K562 (cell line): Measurements from ENCODE around the gene NYAP2. TPM values are rescaled to one million over a fixed set of nuclear protein-coding genes. Genes with fewer than 3 reads are reported as not detected.

ENCODE experiments used
- ATAC-seq: fragments of 200-7000 bp; cut with Tn5 transposase; 3 replicates; pipeline ENCODE4 v1.9.1; 2020; ENCODE audit warnings: moderate library complexity
- BruUV-seq: library from RNA; stranded (reverse); fragments of 400-500 nt; replicated peaks from 2 replicates; lab custom pipeline; 2021; lab: Mats Ljungman, UMichigan
- CTCF ChIA-PET: fragments of 300-600 bp; formaldehyde crosslinking; extraction: SDS; loops from one replicate; lab custom pipeline; 2021; ENCODE audit warnings: low intra/inter-chr PET ratio; lab: Yijun Ruan, JAX
- POLR2A ChIA-PET: fragments of 300-600, 350-650 bp; sonication (Branson Sonifier 250); formaldehyde crosslinking; extraction: SDS; loops from one replicate; lab custom pipeline; 2021; ENCODE audit warnings: antibody characterized with exemption, inconsistent platforms; lab: Yijun Ruan, JAX
- DNase-seq, 4 experiments: peaks; one replicate each; pipeline versions ENCODE4 v3.0.0 to v3.0.0-alpha.2; 2011 to 2018; ENCODE audit warnings: low spot score in 3 of 4, mixed read lengths in 3 of 4; ENCODE audit errors: extremely low read depth in 1 of 4
- FAIRE-seq: peaks from 2 replicates; lab custom pipeline; 2011; peaks lifted over from hg19 to GRCh38; lab: Jason Lieb, UNC
- H2AFZ ChIP-seq: 2 replicates; pipeline ENCODE4 v1.6.0; 2011; ENCODE audit warnings: low read depth, low read length, control low read depth, inconsistent platforms
- H3K27ac ChIP-seq: fragments of 200-600 bp; 3 replicates; pipeline ENCODE4 v1.8.0; 2011; ENCODE audit warnings: low read depth, mild to moderate bottlenecking, control low read depth, inconsistent platforms, low read length, moderate library complexity, mixed read lengths; ENCODE audit errors: extremely low read depth
- H3K27me3 ChIP-seq, 2 experiments: fragments of 300-600 bp in 1 of 2; 2 replicates in 1 of 2; 3 replicates in 1 of 2; pipeline versions ENCODE4 v1.6.0 to v1.8.0; 2011; ENCODE audit warnings: inconsistent platforms in 2 of 2, low read length in 2 of 2, mild to moderate bottlenecking in 1 of 2, mixed read lengths in 1 of 2, moderate library complexity in 1 of 2; ENCODE audit not compliant: control insufficient read depth in 2 of 2, insufficient read depth in 2 of 2
- H3K36me3 ChIP-seq: fragments of 300-600 bp; 3 replicates; pipeline ENCODE4 v1.8.0; 2011; ENCODE audit warnings: mild to moderate bottlenecking, low read length, inconsistent platforms; ENCODE audit not compliant: control insufficient read depth, insufficient read depth
- H3K4me1 ChIP-seq, 2 experiments: fragments of 200-600 bp in 1 of 2; replicated peaks in 1 of 2; 2 replicates in 1 of 2; 3 replicates in 1 of 2; pipeline versions ENCODE4 v1.5.1 to v1.8.0; 2011; ENCODE audit warnings: inconsistent platforms in 2 of 2, low read length in 2 of 2, mild to moderate bottlenecking in 1 of 2, mixed read lengths in 1 of 2, moderate library complexity in 1 of 2; ENCODE audit not compliant: control insufficient read depth in 2 of 2, insufficient read depth in 2 of 2
- H3K4me2 ChIP-seq: 2 replicates; pipeline ENCODE4 v1.6.1; 2011; ENCODE audit warnings: low read length, control low read depth, inconsistent platforms, mixed read lengths; ENCODE audit not compliant: insufficient read depth
- H3K4me3 ChIP-seq: fragments of 200-600 bp; sonication (generic), shearing (Covaris generic); 2 replicates; pipeline ENCODE4 v1.5.1; 2016; ENCODE audit warnings: control low read depth, inconsistent platforms
- H3K79me2 ChIP-seq: fragments of 200-600 bp; 3 replicates; pipeline ENCODE4 v1.8.0; 2011; ENCODE audit warnings: low read length, inconsistent platforms; ENCODE audit not compliant: control insufficient read depth, insufficient read depth
- H3K9ac ChIP-seq, 2 experiments: 2 replicates each; pipeline versions ENCODE4 v1.6.0 to v1.6.1; 2011; ENCODE audit warnings: low read depth in 2 of 2, low read length in 2 of 2, control low read depth in 1 of 2, inconsistent platforms in 1 of 2, mild to moderate bottlenecking in 1 of 2, mixed read lengths in 1 of 2; ENCODE audit not compliant: insufficient read depth in 1 of 2
- H3K9me1 ChIP-seq: one replicate; pipeline ENCODE4 v1.6.0; 2011; ENCODE audit warnings: inconsistent platforms, mild to moderate bottlenecking, low read length, moderate library complexity; ENCODE audit not compliant: control insufficient read depth, insufficient read depth
- H3K9me3 ChIP-seq: replicated peaks from 2 replicates; pipeline ENCODE4 v1.5.1; 2011; ENCODE audit warnings: low read depth, low read length, inconsistent platforms; ENCODE audit not compliant: control insufficient read depth, insufficient read depth
- H4K20me1 ChIP-seq: replicated peaks from 2 replicates; pipeline ENCODE4 v1.6.1; 2011; ENCODE audit warnings: low read length, inconsistent platforms, mixed read lengths; ENCODE audit not compliant: control insufficient read depth, insufficient read depth
- CTCF ChIP-seq, 3 experiments: IDR thresholded peaks in 2 of 3; conservative IDR thresholded peaks in 1 of 3; 2 replicates each; pipeline ENCODE4 v1.5.1; 2011 to 2012; ENCODE audit warnings: low read length in 3 of 3, mild to moderate bottlenecking in 3 of 3, control low read depth in 2 of 3, improper control_type of control experiment in 1 of 3, inconsistent platforms in 1 of 3, low read depth in 1 of 3, mixed read lengths in 1 of 3, moderate library complexity in 1 of 3; ENCODE audit not compliant: insufficient read depth in 2 of 3
- DMBX1 ChIP-seq: fragments of 250-450 bp; sonication (Bioruptor Pico); IDR thresholded peaks from 2 replicates; pipeline ENCODE4 v1.8.0; 2022; ENCODE audit warnings: inconsistent platforms, mild to moderate bottlenecking, moderate library complexity, borderline replicate concordance
- MCM5 ChIP-seq: fragments of 450-650 bp; IDR thresholded peaks from 2 replicates; pipeline ENCODE4 v1.6.1; 2016; ENCODE audit warnings: low read depth
- NEUROD1 ChIP-seq: fragments of 150-350 bp; IDR thresholded peaks from 2 replicates; pipeline ENCODE4 v1.6.1; 2014; ENCODE audit warnings: borderline replicate concordance, low read length, low read depth; ENCODE audit not compliant: partially characterized antibody
- RAD21 ChIP-seq, 2 experiments: fragments of 250-450 bp in 1 of 2; fragments of 450-650 bp in 1 of 2; sonication (Bioruptor Pico) in 1 of 2; formaldehyde crosslinking in 1 of 2; IDR thresholded peaks in 1 of 2; conservative IDR thresholded peaks in 1 of 2; 2 replicates each; pipeline versions ENCODE4 v1.4.0 to v1.8.0; 2020 to 2022; ENCODE audit warnings: mild to moderate bottlenecking in 2 of 2, moderate library complexity in 1 of 2
- REST ChIP-seq, 2 experiments: fragments of 450-650 bp; formaldehyde crosslinking in 1 of 2; IDR thresholded peaks; 2 replicates each; pipeline versions ENCODE4 v1.4.0 to v1.6.1; 2014 to 2020; ENCODE audit warnings: mild to moderate bottlenecking in 2 of 2, borderline replicate concordance in 1 of 2, low read depth in 1 of 2
- SMARCA5 ChIP-seq: fragments of 450-650 bp; IDR thresholded peaks from 2 replicates; pipeline ENCODE4 v1.6.1; 2016
- ZFX ChIP-seq: sonication (generic); formaldehyde crosslinking; IDR thresholded peaks from 2 replicates; pipeline ENCODE4 v1.8.0; 2022; ENCODE audit warnings: mild to moderate bottlenecking, missing genetic modification reagents, moderate library complexity
- ZNF134 ChIP-seq: fragments of 250-450 bp; sonication (Bioruptor Pico); conservative IDR thresholded peaks from 2 replicates; pipeline ENCODE4 v1.4.0; 2020
- WGBS: fragments of 100-300 bp; shearing (Covaris generic); methylation state at CpG from one replicate; pipeline ENCODE4 v1.1.6; 2016; ENCODE audit warnings: low coverage, mixed read lengths; ENCODE audit not compliant: insufficient coverage; ENCODE audit errors: missing lambda C conversion rate; 5-methylcytosine and 5-hydroxymethylcytosine counted together
- in situ Hi-C: fragments of 300-500 bp; cut with MboI; formaldehyde crosslinking; loops from 4 replicates; pipeline ENCODE4 v1.15.0; 2018; ENCODE audit warnings: inconsistent platforms, mixed read lengths
- intact Hi-C: fragments of 100-400 bp; cut with micrococcal nuclease; formaldehyde crosslinking; loops from 2 replicates; pipeline ENCODE4 v1.14.2; 2022
- polyA plus RNA-seq, 8 experiments: library from polyadenylated mRNA; depleted of rRNA in 4 of 8; stranded (reverse) in 5 of 8; unstranded in 3 of 8; fragments of >200 nt; fragmentation: Nextera tagmentation in 2 of 8; fragmentation: Illumina TruSeq in 1 of 8; extraction: Ambion mirVana in 2 of 8; extraction: Trizol in 1 of 8; gene quantifications; 2 replicates each; pipeline versions ENCODE4 v1.2.1 to v1.2.3, GENCODE V29; 2011 to 2014; ENCODE audit warnings: inconsistent platforms in 1 of 8, missing spikeins in 1 of 8
- total RNA-seq, 7 experiments: library from RNA; depleted of rRNA in 6 of 7; stranded (reverse); fragments of >200 nt in 6 of 7; fragmentation: Illumina TruSeq in 2 of 7; extraction: Trizol in 2 of 7; gene quantifications; 2 replicates each; pipeline versions ENCODE4 v1.2.1 to v1.2.3, GENCODE V29; 2011 to 2021; ENCODE audit warnings: low replicate concordance in 1 of 7

Gene NYAP2
- total and polyA plus RNA-seq, 9 of the 15 experiments (the other 6 are each of a cell fraction or from before 2014, with no cell fraction given) = 0.03 to 0.04 (median 0.04) TPM; not detected in 3

DNA sequence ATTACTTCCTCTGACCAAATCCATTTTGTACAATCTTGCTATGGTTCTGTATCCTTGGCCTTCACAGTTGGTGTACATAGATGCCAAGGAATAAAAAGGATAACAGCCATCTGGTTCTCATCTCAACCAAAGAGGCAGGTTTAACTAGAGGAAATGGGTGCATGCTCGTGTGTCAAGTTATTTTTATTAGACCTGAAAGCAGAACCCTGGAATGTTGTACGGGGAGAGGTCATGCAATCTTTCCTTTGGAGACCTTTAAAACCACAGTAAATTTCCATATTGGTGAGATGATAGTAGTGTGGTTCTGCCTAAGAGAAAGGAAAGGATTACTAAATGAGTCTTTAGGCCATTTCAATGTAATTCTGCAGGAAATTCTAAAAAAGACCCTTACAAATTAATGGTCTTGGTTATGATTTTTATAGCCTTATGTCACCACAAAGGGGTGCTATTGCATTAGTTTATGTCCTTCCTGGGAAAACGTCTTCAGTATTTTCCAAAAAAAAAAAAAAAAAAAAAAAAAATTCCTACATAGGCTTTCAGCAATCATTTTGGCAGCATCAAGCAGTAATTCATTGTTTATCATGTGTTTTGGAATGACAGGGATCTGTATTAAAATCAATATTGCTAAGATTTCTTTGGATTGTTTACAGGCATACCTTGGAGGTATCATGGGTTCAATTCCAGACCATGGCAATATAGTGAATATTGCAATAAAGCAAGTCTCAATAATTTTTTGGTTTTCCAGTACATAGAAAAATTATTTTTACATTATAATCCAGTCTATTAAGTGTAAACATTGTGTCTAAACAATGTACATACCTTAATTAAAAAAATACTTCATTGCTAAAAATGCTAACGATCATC lies 270.8 kb downstream of the NYAP2 start:
- TF ChIP-seq ZFX (CRISPR knock-in tag) (no peak), CTCF (IDR thresholded peaks at IDR 0.05 in 2 of 3, conservative IDR thresholded peaks at IDR 0.05 in 1 of 3; ENCODE audit: insufficient read depth in 2 of 3, low read depth in 1 of 3, low read length in 3 of 3) (peak in 1 of 3 experiments; percentile 42; a peak in 2 of 6 replicates), DMBX1 (CRISPR knock-in tag) (no peak), MCM5 (no peak), NEUROD1 (no peak), REST (IDR thresholded peaks at IDR 0.05; ENCODE audit: borderline replicate concordance) (peak; percentile 18; the same call in 1 of the 2 replicates), REST (CRISPR knock-in tag; IDR thresholded peaks at IDR 0.05; ENCODE audit: low read depth) (no peak), ZNF134 (CRISPR knock-in tag) (no peak), RAD21 (CRISPR knock-in tag; conservative IDR thresholded peaks at IDR 0.05 in 1 of 2, IDR thresholded peaks at IDR 0.05 in 1 of 2) (peak; percentile 32 to 56), SMARCA5 (no peak)
- no peaks in the 10 kb centered on the region for H4K20me1 ChIP-seq
- CTCF ChIA-PET = interaction anchor here (0.6 to 1.1 kb wide), 3 partner anchors 1391 to 1568 kb away, joined by 3 to 8 read pairs (median 7); no protein-coding TSS in a partner anchor
- no peak overlapping the region for H3K4me3 ChIP-seq
- H3K9me1 ChIP-seq = no peaks in the 10 kb centered on the region
- H3K4me2 ChIP-seq = no peak overlapping the region
- no peaks in the 10 kb centered on the region for H3K9me3 ChIP-seq
- DNase-seq = peak in 2 of 4 experiments; percentile 6 to 11
- no peaks in the 10 kb centered on the region for H3K27me3 ChIP-seq
- no peak overlapping the region for H2AFZ ChIP-seq
- POLR2A ChIA-PET = no interaction called here
- ATAC-seq = no peak
- no TSS peak for BruUV-seq
- in situ Hi-C loops = loop anchor here (25.0 kb wide), 1 partner anchor 1142 kb away; no protein-coding TSS in a partner anchor
- H3K9ac ChIP-seq = no peak overlapping the region
- H3K79me2 ChIP-seq = no peaks in the 10 kb centered on the region
- intact Hi-C loops = loop anchor here (1.0 to 5.0 kb wide), 3 partner anchors 1132 to 1437 kb away; no protein-coding TSS in a partner anchor
- no peak overlapping the region for H3K27ac ChIP-seq
- FAIRE-seq = no peak
- 0% methylated on average over 3 of the region's 4 CpGs for WGBS
- H3K36me3 ChIP-seq = no peaks in the 10 kb centered on the region
- H3K4me1 ChIP-seq = no peaks in the 10 kb centered on the region
